NCI-H1436 (cell line): ENCODE measurements around the gene LRP11.
A peak's percentile ranks its signal among the peaks of the same experiment; 100 is the strongest.
"Not testable (repeated sequence)": the region's sequence is repeated elsewhere in the genome, so short reads cannot be mapped to it uniquely, and the experiment has no call there.

Experiments
- DNase-seq: peaks from one replicate; lab custom pipeline; 2025; lab: John Stamatoyannopoulos, UW

LRP11 gene

DNA sequence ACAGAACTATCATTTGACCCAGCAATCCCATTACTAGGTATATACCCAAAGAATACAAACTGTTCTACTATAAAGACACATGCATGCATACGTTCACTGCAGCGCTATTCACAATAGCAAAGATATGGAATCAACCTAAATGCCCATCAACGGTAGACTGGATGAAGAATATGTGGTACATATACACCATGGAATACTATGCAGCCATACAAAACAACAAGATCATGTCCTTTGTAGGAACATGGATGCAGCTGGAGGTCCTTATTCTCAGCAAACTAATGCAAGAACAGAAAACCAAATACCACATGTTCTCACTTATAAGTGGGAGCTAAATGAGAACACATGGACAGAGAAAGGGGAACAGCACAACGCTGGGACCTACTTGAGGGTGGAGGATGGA, 15.8 kb downstream of the LRP11 start:
- DNase-seq: not testable (repeated sequence)

GRCh38 chr6:149847939-149848267, 16.3 kb downstream of the LRP11 start:
- no peak for DNase-seq

GRCh38 chr6:149846321-149846720, 17.8 kb downstream of the LRP11 start:
- DNase-seq: no peak

DNA sequence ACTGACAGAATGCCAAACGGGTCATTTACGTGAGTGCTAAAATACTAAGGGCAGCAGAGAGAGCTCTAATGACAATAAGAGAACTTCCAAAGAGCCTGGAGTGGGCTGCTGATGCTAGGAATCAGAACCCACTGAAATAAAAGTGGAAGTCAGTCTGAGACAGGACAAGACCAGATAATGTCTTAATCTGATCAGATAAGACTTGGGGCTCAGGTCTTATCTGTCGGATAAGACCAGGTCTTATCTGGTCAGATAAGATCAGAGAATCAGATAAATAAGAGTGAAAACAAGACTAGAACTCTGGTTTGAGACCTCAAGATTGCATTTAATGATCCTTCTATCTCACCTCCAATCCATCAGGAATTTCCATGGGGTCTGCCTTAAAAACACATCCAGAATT, 18.6 kb downstream of the LRP11 start:
- DNase-seq: no peak

DNA sequence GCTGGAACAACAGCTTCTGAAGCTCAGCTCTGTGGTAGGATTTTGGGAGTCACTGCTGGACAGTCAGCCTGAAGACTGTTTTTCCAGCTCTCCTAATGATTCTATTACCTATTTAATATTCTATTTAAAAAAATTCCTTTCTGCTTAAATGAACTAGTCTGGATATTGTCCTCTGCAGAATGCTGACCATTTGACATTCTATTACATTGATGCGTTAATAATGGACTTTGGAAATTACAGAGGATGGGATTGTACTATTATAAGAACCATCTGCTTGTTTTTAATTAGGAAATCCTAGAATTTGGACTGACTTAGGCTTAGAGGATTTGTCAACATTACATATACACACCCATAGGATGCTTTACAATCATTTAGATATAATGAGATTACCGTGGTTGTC, 19.7 kb downstream of the LRP11 start:
- DNase-seq: no peak

DNA sequence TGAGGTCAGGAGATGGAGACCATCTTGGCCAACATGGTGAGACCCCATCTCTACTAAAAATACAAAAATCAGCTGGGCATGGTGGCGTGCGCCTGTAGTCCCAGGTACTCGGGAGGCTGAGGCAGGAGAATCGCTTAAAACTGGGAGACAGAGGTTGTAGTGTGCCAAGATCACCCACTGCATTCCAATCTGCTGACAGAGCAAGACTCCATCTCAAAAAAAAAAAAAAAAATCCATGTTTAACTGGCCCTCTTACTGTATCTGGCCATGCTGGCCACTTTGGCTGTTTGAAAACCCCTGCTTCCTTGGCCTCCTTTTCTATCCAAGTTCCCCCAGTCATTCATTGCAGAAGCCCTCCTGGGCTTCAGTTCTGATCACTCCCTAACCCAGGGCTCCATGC, 20.1 kb downstream of the LRP11 start:
- DNase-seq: not testable (repeated sequence)

DNA sequence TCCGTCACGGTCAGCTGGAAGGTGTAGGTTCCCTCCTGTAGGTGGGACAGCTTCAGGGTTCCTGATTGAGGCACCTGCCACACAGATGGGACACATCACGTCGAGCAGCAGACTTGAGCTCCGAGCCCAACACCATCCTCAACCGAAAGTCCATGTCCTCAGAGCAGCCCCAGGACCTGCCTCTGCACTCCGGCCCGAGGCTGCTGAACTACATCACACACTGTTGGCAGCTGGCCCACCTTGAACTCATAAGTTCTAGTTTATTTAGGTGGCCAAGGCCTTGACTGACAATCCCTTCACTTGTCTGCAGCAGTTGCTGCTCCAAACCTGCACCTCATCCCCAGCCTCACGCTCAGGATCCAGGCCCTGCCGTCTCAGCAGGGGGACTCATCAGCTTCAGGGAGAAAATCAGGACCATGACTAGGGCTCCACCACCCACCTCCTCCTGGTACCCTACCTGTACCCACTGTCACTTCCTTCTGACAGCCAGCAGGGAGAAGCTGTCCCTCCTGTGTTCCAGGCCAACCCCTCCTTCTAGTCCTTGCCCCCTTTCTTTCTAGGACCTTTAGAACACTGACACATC, 21.0 kb downstream of the LRP11 start:
- DNase-seq: no peak

GRCh38 chr6:149842331-149842730, 21.8 kb downstream of the LRP11 start:
- DNase-seq: no peak

DNA sequence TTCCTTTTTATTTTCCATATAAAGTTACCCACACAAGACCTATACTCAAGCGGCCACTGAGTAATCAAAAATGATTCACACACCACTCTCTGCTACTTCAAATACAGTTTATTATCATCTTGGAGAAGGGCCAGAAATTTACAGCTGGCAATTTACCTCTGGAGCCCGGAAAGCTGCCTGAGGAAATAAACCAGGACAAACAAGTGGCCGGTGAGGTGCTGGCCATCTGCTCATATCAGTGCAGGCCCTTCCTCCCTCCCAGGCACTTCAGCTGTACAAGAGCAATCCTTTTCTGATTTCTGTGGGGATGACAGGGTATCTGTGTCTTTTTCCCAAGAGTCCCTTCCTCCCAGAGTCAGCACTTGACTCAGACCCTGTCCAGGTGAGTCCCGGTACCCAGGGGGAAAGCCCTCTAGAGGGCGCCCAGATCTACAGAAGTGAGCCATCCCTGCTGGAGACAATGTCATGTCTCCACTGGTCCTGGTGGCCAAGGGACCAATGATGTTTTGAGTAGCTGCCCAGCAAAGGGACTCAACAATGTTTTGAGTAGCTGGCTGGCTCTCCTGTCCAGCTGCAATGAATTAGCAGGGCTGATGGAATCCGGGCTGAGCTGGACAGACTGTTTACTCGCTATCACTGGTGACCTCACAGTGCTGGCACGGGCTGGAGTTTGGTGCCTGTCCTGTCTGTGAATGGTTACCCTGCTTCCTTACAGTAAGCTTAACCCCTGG, 23.6 kb downstream of the LRP11 start:
- peak; percentile 23 for DNase-seq

- DNase-seq: no peak
These were observed 29.4 kb downstream of the LRP11 start for GRCh38 chr6:149834513-149835481.

- no peak for DNase-seq
These were observed 30.5 kb downstream of the LRP11 start for GRCh38 chr6:149833651-149834050.

DNA sequence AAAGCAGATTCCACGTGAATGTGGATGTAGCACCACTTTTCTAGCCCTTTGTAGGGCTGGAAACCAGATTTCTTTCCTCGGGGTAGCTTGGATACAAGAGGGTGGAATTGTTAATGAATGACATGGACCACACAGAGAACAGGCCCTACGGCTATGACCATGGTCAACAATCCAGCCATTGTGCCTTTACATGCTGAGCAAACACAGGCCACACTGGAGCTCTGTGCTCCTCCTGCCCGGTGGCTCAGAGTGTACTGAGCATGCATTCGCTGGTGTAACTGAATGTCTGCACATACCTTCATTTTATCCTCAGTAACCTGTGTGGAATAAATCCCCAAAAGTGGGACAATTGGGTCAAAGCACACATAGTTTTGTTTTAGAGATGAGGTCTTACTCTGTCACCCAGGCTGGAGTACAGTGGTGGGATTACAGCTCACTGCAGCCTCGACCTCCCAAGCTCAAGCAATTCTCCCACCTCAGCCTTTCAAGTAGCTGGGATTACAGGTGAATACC, 32.8 kb downstream of the LRP11 start:
- no peak for DNase-seq

DNA sequence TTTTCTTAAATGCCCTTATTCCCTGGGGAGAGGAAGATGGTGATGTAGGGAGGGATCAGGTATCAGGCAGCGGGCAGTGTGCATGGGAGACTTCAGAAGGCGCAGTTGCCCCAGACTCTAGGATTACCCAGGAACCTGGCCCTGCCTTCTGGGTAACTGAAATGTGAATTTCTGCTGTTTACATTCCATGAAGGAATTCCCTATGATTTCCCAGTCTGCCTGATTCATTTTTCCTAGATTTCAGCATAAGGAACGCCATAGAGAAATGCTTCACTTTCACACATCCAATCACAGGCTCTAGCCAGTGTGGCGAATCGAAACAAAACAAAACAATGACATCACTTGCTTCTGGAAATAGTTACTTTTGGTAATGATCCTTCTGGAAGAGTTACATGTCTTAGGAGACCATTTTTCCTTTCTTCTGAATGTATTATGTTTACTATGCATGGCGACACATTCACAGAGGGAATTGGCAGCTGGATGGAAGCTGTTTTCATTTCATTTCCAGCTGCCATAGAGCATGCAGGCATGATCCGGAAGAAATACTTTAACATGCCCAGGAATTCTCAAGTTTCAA, 33.3 kb downstream of the LRP11 start:
- DNase-seq: no peak

DNA sequence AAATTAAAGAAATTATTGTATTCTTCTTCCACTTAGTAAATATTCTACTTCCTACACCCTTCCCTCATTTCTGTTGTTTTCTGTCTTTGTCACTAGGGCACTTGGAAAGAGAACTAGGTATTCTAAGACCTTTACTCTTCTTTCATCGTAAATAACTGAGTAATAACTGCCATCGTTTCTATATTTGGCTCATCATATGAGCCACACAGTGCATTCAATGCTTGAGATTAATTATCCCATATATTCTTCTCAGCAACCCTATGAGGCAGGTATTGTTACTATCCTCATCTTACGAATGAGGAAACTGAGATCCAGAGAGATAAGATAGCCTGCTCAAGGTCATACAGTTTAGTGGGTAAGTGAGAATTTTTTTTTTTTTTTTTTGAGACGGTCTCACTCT, 38.9 kb downstream of the LRP11 start:
- no peak for DNase-seq

- no peak for DNase-seq
These were observed 41.1 kb downstream of the LRP11 start for GRCh38 chr6:149823013-149823412.

DNA sequence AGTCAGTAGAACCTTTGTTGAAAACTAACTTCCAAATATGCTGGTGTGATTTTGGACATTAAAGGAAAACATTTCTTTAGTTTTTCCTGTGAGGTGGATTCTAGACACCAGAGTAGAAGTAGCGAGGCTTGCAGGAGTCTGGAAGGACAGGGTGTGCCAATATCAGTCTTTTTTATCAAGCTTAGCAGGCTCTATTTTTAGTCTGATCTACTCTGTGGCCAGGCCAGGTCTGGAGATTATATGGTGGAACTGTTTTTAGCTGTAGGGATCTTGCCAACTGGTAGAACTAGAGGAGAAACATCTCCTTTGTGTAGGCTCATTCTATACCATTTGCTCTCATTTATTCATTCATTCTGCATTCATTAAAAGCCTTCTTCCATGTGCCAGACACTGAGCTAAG, 42.7 kb downstream of the LRP11 start:
- no peak for DNase-seq

DNA sequence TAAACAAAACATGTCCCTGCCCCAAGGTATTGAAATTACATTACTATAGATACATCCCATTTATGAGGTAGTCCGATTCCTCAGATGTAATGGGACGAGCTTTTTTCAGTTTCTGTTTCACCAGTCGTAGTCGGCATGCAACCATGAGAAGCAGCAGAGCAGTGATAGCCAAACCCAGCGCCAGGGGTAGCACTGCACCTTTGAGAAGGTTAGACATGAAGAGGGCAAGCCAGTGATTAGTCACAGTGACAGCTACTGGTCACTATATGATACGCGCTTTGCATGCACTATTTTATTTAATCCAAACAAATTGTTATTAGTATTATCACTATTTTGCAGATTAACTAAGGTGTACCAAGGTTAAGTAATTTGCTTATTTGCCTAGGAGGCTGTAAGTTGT, 43.7 kb downstream of the LRP11 start:
- DNase-seq: no peak

DNA sequence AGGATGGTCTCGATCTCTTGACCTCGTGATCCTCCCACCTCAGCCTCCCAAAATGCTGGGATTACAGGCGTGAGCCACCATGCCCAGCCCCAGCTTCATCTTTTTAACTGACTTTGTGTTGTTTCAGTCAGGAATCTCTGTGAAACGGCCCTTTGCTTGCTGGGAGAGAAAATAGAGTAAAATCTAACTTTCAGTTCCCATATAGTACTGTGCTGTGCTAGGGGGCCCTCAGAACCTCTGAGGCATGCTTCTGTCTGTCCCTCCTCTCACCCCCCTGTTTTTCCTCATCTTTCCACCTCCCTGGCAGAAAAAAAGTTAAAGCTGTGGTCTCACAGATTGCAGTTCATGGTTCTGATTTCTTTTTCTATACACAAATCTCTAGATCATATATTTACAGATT, 48.4 kb downstream of the LRP11 start:
- DNase-seq: no peak

- DNase-seq: no peak
These were observed 50.8 kb downstream of the LRP11 start for GRCh38 chr6:149813351-149813750.

DNA sequence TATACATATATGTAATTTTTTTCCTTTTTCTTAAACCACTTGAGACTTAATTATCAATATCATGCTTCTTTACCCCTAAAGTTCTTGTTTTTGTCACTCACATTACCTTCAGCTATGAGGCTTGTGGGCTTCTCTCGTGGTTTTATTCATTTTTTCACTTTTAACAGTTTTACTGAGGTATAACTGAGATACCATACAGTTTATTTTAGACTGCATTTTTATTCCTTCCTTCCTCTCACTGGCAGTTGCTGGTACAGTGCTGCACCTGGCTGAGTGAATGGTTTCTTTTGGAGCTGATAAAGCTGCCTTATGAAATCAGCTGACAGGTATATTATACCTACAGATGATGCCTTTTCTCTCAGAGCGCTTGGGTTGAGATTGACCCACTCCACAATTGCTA, 54.4 kb downstream of the LRP11 start:
- no peak for DNase-seq

- DNase-seq: no peak
These were observed 58.0 kb downstream of the LRP11 start for GRCh38 chr6:149806127-149806526.

DNA sequence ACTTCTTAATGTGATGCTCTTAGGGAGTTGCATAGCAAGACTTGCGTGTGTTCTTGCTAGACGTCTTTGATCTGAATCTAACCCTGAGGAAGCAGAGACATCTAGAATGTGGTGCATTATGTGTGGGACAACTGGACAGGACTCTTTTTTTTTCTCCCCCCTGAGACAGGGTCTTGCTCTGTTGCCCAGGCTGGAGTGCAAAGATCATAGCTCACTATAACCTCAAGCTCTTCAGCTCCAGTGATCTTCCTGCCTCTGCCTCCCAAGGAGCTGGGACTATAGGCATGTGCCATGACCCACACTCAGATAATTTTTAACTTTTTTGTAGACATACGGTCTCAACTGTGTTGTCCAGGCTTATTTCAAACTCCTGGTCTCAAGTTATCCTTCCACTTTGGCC, 80.6 kb downstream of the LRP11 start:
- no peak for DNase-seq
